Ecto neural progenitor cell (in vitro differentiated cells): ENCODE data around the gene ECSIT.
"Not testable (repeated sequence)": the region's sequence is repeated elsewhere in the genome, so short reads cannot be mapped to it uniquely, and the experiment has no call there.

Source experiments
- DNase-seq: peaks from one replicate; pipeline ENCODE4 v3.0.0-alpha.2; 2018; ENCODE audit warnings: low spot score

Gene ECSIT, protein sequence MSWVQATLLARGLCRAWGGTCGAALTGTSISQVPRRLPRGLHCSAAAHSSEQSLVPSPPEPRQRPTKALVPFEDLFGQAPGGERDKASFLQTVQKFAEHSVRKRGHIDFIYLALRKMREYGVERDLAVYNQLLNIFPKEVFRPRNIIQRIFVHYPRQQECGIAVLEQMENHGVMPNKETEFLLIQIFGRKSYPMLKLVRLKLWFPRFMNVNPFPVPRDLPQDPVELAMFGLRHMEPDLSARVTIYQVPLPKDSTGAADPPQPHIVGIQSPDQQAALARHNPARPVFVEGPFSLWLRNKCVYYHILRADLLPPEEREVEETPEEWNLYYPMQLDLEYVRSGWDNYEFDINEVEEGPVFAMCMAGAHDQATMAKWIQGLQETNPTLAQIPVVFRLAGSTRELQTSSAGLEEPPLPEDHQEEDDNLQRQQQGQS

GRCh38 chr19:11528551-11529341 is at the start of gene ECSIT:
TSS of gene ECSIT (minus strand) at chr19:11529134. CDS start at chr19:11519170, 9,964 bp downstream.
- DNase-seq: peak; percentile 97

DNA sequence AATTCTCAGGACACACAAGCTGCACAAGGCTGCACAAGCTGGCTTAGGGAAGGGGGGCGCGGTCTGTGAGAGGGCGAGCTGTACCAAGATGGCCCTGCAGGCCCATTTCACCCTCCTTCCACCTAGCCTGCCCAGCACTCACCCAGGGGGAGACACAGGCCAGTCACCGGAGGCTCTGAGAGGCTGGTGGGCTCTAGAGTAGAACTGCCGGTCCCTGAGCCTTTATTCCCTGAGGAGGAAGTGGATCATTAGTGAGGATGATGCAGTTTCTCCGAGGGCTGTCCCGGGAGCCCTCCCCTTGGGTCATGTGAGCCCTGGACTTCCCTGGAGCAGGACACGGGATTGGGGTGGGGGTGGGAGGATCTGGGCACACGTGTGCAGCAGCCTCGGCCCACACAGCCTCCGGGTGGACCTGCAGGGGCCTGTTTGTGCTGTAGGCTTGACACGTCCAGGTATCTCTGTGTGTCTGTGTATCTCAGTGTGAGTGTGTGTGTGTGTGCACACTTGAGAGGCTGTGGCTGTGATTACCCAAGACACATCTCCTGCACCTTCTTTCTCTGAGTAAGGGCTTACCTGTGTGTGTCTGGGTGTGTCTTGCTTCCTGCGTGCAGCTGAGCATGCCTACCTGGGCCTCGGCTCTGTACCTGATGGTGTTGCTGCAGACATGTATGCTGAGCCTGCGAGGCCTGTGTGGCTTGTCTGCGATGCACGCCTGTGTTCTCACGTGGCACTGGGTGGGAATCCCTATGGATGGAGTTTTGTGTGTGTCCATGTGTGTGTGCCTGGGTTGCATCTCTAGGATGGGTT is 48.7 kb upstream of the ECSIT start, which contains the start of gene ACP5:
ACP5 (minus strand) TSS at position 195 of the 807 bp plus-strand sequence. CDS start 328 bp downstream, outside the sequence.
- no peak for DNase-seq

DNA sequence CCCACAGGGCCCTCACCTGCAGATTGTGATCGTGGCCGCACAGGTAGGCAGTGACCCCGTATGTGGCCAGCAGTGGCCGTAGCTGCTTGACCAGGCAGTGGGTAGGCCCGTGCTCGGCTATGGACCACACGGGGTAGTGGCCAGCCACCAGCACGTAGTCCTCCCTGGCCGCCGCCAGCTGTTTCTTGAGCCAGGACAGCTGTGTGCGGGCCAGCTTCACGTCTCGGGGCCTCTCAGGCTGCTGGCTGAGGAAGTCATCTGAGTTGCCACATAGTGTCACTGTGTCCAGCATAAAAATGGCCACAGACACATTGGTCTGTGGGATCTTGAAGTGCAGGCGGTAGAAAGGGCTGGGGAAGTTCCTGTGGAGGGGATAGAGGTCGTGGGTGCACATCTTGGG is 47.3 kb upstream of the ECSIT start:
- DNase-seq: no peak

- DNase-seq: no peak
Measured at GRCh38 chr19:11574689-11575088, 45.8 kb upstream of the ECSIT start.

DNA sequence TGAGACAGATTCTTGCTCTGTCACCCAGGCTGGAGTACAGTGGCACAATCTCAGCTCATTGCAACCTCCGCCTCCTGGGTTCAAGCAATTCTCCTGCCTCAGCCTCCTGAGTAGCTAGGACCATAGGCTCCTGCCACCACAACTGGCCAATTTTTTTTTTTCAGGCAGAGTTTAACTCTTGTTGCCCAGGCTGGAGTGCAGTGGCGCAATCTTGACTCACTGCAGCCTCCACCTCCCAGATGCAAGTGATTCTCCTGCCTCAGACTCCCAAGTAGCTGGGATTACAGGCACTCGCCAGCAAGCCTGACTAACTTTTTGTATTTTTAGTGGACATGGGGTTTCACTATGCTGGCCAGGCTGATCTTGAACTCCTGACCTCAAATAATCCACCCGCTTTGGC is 44.8 kb upstream of the ECSIT start:
- DNase-seq: not testable (repeated sequence)

DNA sequence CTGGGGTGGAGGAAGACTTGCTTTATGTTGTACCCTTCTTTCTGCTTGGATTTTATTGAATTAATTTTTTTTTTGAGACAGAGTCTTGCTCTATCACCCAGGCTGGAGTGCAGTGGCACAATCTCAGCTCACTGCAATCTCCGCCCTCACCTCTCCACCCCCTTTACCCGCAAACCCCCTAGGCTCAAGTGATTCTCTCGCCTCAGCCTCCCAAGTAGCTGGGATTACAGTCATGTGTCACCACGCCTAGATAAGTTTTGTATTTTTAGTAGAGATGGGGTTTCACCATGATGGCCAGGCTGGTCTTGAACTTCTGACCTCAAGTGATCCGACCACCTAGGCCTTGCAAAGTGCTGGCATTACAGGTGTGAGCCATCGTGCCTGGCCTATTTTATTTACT is 44.4 kb upstream of the ECSIT start:
- DNase-seq: not testable (repeated sequence)

DNA sequence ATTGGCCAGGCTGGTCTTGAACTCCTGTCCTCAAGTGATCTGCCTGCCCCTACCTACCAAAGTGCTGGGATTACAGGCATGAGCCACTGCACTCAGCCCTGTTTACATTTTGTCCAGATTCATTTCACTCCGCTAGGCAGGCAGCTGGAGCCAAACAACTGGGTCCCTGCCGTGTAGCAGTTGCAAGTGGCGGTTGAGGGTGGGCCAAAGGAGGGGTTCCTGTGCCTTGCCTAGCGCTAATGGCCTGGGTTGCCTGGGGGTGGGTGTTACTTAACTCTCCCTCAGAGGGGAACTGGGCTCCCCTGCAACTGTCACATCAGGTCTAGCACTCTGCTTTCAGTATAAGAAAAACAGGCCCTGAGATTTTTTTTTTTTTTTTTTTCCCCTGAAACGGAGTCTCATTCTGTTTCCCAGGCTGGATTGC is 41.1 kb upstream of the ECSIT start:
- no peak for DNase-seq

- DNase-seq: no peak
Measured at GRCh38 chr19:11566164-11566563, 37.2 kb upstream of the ECSIT start.

GRCh38 chr19:11565649-11565980 is 36.7 kb upstream of the ECSIT start:
- DNase-seq: not testable (repeated sequence)

- not testable (repeated sequence) for DNase-seq
Measured at GRCh38 chr19:11564082-11564807, 35.3 kb upstream of the ECSIT start.

GRCh38 chr19:11563532-11563931 is 34.6 kb upstream of the ECSIT start:
- no peak for DNase-seq

GRCh38 chr19:11560404-11561051 is 31.6 kb upstream of the ECSIT start:
- DNase-seq: peak; percentile 63

DNA sequence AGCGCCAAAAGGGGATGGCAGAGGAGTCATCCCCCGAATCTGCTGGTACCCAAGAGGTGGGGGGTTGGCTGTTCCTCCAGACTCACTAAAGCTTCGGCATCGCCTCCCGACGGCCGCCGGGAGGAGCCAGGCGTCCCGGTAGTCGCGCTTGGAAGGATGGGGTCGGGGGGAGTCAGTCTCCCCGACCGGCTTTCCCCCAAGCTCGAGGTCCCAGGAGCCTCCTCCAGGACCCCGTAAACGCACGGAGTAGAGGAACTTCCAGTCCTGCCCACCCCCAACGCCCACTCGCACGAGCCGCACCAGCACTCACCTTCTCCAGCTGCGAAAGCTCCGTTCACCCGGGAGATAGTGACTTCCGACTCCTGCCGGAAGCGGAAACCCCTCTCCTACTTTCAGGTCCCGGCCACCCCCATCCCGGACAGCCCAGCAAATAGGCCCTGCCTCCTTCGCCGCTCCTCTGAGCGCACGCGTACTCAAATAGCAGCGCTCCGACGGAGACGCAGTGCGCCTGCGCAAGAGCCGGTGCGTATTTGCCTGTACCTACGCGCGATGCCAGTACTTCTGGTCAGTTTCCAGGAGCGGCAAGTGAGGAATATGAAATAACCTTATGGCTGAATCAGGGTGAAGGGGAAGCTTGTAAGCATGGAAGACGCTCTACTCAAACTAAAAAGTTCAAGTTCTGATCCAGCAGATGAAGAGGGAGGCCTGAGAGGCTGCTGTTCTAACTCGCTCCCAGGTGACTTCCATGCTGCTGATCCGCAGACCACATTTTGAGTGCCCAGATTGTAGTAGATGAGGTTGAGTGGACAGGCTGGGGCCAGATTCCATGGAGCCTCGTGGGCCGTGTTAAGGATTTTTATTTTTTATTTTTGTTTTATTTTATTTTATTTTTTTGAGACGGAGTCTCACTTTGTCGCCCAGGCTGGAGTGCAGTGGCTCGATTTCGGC is 30.2 kb upstream of the ECSIT start, which contains the start of gene ELOF1:
ELOF1 (minus strand) TSS at position 350 of the 948 bp plus-strand sequence. CDS start 4,883 bp downstream, outside the sequence.
- DNase-seq: peak; percentile 97

DNA sequence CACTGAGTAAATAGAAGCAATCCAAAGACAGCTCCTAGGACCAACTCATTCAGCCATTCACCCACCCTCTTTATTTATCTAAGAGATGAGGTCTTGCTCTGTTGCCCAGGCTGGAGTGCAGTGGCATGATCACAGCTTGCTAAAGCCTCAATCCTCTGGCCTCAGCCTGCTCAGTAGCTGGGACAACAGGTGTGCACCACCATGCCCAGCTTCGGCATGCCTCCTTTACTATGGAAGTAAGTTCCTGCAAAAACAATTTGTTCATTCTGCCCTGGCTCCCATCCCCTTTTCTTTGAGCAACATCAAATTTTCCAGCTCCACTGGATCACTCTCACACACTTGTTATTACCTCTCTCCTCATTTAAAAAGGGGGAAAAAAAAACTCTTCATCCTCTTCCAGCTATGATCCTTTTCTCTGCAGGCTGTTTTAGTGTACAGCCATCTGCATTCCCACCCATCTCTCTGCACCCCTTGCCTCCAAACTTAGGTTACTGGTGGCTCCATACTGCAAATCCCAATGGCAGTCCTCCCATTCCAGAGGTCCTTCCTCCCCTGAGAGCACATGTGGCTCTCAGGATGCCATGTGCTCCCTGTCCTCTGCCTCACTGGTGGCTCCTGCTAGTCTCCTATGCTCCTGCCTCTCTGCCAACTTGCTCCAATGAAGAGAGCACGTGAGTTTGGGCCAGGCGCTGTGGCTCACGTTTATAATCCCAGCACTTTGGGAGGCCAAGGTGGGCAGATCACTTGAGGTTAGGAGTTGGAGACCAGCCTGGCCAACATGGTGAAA is 27.9 kb upstream of the ECSIT start:
- no peak for DNase-seq

- DNase-seq: no peak
Measured at GRCh38 chr19:11555246-11555645, 26.3 kb upstream of the ECSIT start.

DNA sequence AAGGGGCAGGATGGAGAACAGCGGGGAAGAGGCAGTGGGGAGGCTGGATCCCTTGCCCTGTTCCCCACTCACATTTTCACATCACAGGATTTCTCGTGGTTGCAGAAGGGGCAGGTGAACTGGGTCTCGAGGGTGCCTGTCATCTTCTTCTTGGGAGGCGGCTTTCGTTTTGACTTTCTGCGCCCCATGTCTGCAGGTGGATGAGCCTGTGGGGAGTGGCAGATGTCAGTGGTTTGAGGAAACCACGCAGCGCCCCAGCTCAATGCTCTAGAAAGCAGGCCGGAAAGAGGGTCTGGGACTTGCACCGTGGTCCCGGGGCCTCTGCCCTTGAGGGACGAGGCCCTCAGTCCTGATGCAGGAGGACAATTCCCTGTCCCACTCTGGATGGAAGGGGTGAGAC is 25.2 kb upstream of the ECSIT start:
- DNase-seq: no peak

- no peak for DNase-seq
Measured at GRCh38 chr19:11552666-11553372, 23.9 kb upstream of the ECSIT start.

DNA sequence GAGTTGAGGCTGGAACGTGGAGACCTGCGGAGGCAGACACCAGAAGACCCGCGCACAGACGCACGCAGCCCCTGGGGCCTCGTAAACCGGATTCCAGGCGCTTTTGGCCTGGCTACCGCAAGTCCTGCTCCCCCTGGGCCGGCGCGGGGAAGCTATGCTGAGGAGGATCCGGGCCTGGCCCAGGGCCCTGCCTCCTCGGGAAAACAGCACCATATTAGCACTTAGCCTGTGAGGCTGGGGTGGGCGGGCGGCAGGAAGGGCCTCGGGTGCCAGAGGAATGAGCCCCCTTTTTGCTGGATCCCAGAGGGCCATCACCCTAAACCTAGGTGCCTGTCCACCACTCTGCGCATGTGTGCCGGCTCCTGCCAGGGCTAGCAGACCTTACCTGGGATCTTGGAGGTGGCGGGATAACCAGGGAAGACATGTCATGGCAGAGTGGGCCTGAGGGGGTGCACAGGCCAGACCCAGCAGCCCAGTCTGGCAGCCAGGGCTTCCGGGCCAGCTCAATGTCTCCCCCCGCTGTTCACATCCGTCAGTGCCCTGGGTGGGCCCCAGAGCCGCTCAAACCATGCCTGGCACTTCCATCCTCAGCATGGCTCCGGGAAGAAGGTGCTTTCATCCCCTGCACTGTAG is 22.8 kb upstream of the ECSIT start:
- DNase-seq: peak; percentile 61
